SK-N-DZ (cell line): Measurements from ENCODE around the gene HCAR3.

ENCODE experiments used
- DNase-seq: peaks from one replicate; pipeline ENCODE4 v3.0.0-alpha.2; 2015; ENCODE audit warnings: low spot score
- small RNA-seq, 2 experiments: library from RNA; depleted of rRNA; stranded (forward); fragments of <200 nt; gene quantifications; one replicate each; pipeline ENCODE3, GENCODE V24; 2014

The HCAR3 gene

GRCh38 chr12:122669397-122670070, 47.1 kb downstream of the HCAR3 start:
- DNase-seq, result no peak

- DNase-seq, result no peak
Measured at GRCh38 chr12:122668268-122668667, 48.3 kb downstream of the HCAR3 start.

GRCh38 chr12:122665759-122666158, 50.9 kb downstream of the HCAR3 start:
- DNase-seq, result no peak

- no peak for DNase-seq
Measured at GRCh38 chr12:122665349-122665748, 51.3 kb downstream of the HCAR3 start.

Small RNA genes lying within 50 kb of the gene (small RNA-seq; reads per million reads assigned to genes)
- gene AC026333.2, result 0 reads per million in 2 experiments
